ENCODE data around the gene GRM8.

DNA sequence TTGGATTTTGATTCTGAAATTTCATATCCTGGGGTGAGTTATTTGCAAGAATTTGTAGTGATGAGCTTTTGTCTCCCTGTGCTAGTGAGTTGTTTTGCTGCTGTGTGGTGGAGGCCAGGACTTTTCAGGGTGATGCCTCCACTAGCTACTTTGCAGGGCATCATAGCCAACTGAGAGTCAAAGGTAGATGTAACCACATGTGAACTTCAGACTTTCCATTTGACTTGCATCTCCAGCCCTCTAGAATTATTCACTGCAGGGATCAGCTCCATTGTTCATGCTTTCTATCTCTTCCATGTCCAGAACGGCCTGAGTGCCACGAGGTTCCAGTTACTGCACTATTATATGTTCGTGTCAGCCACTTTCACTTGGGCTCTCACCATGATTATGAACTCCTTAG lies 534.3 kb downstream of the GRM8 start:
- no peak for TF ChIP-seq EZH2 (IDR thresholded peaks at IDR 0.05; ENCODE audit: borderline replicate concordance, low read depth, low read length, severe bottlenecking)
- TF ChIP-seq CTCF (IDR thresholded peaks at IDR 0.05; ENCODE audit: borderline replicate concordance, extremely low read depth, low read length, poor library complexity, severe bottlenecking), result no peak

Data from DND-41 (cell line).